ENCODE measurements around the gene OPN1LW.

DNA sequence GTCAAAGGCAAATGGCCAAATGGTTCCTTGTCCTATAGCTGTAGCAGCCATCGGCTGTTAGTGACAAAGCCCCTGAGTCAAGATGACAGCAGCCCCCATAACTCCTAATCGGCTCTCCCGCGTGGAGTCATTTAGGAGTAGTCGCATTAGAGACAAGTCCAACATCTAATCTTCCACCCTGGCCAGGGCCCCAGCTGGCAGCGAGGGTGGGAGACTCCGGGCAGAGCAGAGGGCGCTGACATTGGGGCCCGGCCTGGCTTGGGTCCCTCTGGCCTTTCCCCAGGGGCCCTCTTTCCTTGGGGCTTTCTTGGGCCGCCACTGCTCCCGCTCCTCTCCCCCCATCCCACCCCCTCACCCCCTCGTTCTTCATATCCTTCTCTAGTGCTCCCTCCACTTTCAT lies 3.8 kb upstream of the OPN1LW start:
- TF ChIP-seq POLR2AphosphoS5 (IDR thresholded peaks at IDR 0.05), result no peak
- TF ChIP-seq, protein P1, sequence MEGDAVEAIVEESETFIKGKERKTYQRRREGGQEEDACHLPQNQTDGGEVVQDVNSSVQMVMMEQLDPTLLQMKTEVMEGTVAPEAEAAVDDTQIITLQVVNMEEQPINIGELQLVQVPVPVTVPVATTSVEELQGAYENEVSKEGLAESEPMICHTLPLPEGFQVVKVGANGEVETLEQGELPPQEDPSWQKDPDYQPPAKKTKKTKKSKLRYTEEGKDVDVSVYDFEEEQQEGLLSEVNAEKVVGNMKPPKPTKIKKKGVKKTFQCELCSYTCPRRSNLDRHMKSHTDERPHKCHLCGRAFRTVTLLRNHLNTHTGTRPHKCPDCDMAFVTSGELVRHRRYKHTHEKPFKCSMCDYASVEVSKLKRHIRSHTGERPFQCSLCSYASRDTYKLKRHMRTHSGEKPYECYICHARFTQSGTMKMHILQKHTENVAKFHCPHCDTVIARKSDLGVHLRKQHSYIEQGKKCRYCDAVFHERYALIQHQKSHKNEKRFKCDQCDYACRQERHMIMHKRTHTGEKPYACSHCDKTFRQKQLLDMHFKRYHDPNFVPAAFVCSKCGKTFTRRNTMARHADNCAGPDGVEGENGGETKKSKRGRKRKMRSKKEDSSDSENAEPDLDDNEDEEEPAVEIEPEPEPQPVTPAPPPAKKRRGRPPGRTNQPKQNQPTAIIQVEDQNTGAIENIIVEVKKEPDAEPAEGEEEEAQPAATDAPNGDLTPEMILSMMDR (IDR thresholded peaks at IDR 0.05), result no peak
- TF ChIP-seq POLR2A (IDR thresholded peaks at IDR 0.05), result no peak
- no peak for TF ChIP-seq EP300 (IDR thresholded peaks at IDR 0.05)

Measured in suprapubic skin (tissue), 4 donors.